Brain microvascular endothelial cell (primary cell): ENCODE results near the gene COX7C.

Source experiments
- DNase-seq: peaks from one replicate; pipeline ENCODE4 v3.0.0-alpha.2; 2020
- H3K27ac ChIP-seq: fragments of 250-450 bp; sonication (Bioruptor Pico); 2 replicates; pipeline ENCODE4 v1.5.1; 2020; ENCODE audit warnings: mild to moderate bottlenecking, moderate library complexity
- H3K27me3 ChIP-seq: fragments of 250-450 bp; sonication (Bioruptor Pico); replicated peaks from 2 replicates; pipeline ENCODE4 v1.5.1; 2020; ENCODE audit warnings: mild to moderate bottlenecking
- H3K36me3 ChIP-seq: fragments of 250-450 bp; sonication (Bioruptor Pico); replicated peaks from 2 replicates; pipeline ENCODE4 v1.5.1; 2020; ENCODE audit warnings: mild to moderate bottlenecking
- H3K4me3 ChIP-seq: 2 replicates; pipeline ENCODE4 v1.5.1; 2011; ENCODE audit warnings: low read depth, mild to moderate bottlenecking, control low read depth, low read length, moderate library complexity
- CTCF ChIP-seq: IDR thresholded peaks from 2 replicates; pipeline ENCODE4 v1.5.1; 2011; ENCODE audit warnings: low read depth, mild to moderate bottlenecking, moderate library complexity, low read length, control low read depth, inconsistent platforms; ENCODE audit errors: missing control alignments
- in situ Hi-C: cut with HindIII; loops from 2 replicates; pipeline ENCODE4 v1.10.0; 2017; ENCODE audit warnings: low sequenced_read_pairs, low pct_ligation_motif_present

COX7C gene

GRCh38 chr5:86626149-86626548, 8.4 kb downstream of the COX7C start:
- Histone ChIP-seq H3K4me3 (no peak overlapping the region), H3K27ac (no peak overlapping the region), H3K27me3 (no peaks in the 10 kb centered on the region), H3K36me3 (peaks cover 3% of the 10 kb centered on the region)
- no peak for TF ChIP-seq CTCF
- in situ Hi-C loops = no loop called here
- no peak for DNase-seq

- no peak for TF ChIP-seq CTCF
- no peak overlapping the region for H3K4me3 ChIP-seq
- in situ Hi-C loops = no loop called here
These were observed 13.4 kb downstream of the COX7C start for GRCh38 chr5:86631165-86631564.

GRCh38 chr5:86640998-86641397, 23.3 kb downstream of the COX7C start:
- Histone ChIP-seq H3K36me3 (no peaks in the 10 kb centered on the region), H3K27ac (no peak overlapping the region), H3K27me3 (no peaks in the 10 kb centered on the region), H3K4me3 (no peak overlapping the region)
- no peak for TF ChIP-seq CTCF
- in situ Hi-C loops = no loop called here
- DNase-seq = no peak

More at GRCh38 chr5:86631165-86631564, 13.4 kb downstream of the COX7C start:
- Histone ChIP-seq H3K36me3 (no peaks in the 10 kb centered on the region), H3K27me3 (no peaks in the 10 kb centered on the region), H3K27ac (no peak overlapping the region)
- DNase-seq = no peak

GRCh38 chr5:86644843-86645242, 27.1 kb downstream of the COX7C start:
- H3K27me3 ChIP-seq = no peaks in the 10 kb centered on the region
- no peak overlapping the region for H3K27ac ChIP-seq
- no peak for DNase-seq
- no peaks in the 10 kb centered on the region for H3K36me3 ChIP-seq
- TF ChIP-seq CTCF = no peak
- in situ Hi-C loops = no loop called here
- H3K4me3 ChIP-seq = no peak overlapping the region

GRCh38 chr5:86645885-86646284, 28.1 kb downstream of the COX7C start:
- Histone ChIP-seq H3K36me3 (no peaks in the 10 kb centered on the region), H3K4me3 (no peak overlapping the region), H3K27ac (no peak overlapping the region), H3K27me3 (no peaks in the 10 kb centered on the region)
- in situ Hi-C loops = no loop called here
- no peak for DNase-seq
- TF ChIP-seq CTCF = no peak

- Histone ChIP-seq H3K36me3 (no peaks in the 10 kb centered on the region), H3K27me3 (no peaks in the 10 kb centered on the region), H3K4me3 (no peak overlapping the region), H3K27ac (no peak overlapping the region)
- in situ Hi-C loops = no loop called here
- no peak for DNase-seq
- TF ChIP-seq CTCF = no peak
These were observed 28.9 kb downstream of the COX7C start for GRCh38 chr5:86646671-86647070.
